PC-3 (cell line): ENCODE measurements around the gene PRDM15.

Source experiments
- CTCF ChIP-seq: fragments of 300-600 bp; sonication (generic); conservative IDR thresholded peaks from 2 replicates; pipeline ENCODE4 v1.5.1; 2017; ENCODE audit warnings: antibody characterized with exemption, low read depth, mild to moderate bottlenecking, low read length
- EZH2 ChIP-seq: fragments of 300-600 bp; sonication (generic); IDR thresholded peaks from one replicate; pipeline ENCODE4 v1.6.1; 2017; ENCODE audit warnings: antibody characterized with exemption, mild to moderate bottlenecking, low read length; ENCODE audit not compliant: unreplicated experiment
- EZH2phosphoT487 ChIP-seq: fragments of 300-600 bp; sonication (generic); IDR thresholded peaks from 2 replicates; pipeline ENCODE4 v1.6.1; 2018; ENCODE audit warnings: mild to moderate bottlenecking, antibody characterized with exemption, low read length, borderline replicate concordance

- TF ChIP-seq CTCF = no peak
- TF ChIP-seq EZH2 = no peak
- TF ChIP-seq EZH2phosphoT487 = no peak
Observed at GRCh38 chr21:41903559-41904351, 24.6 kb upstream of the PRDM15 start.
